ENCODE data around the gene PSD. TPM values are rescaled to one million over a fixed set of nuclear protein-coding genes. Genes with fewer than 3 reads are reported as not detected.

The PSD gene
- total RNA-seq, 1 donor, result 0.18 TPM

DNA sequence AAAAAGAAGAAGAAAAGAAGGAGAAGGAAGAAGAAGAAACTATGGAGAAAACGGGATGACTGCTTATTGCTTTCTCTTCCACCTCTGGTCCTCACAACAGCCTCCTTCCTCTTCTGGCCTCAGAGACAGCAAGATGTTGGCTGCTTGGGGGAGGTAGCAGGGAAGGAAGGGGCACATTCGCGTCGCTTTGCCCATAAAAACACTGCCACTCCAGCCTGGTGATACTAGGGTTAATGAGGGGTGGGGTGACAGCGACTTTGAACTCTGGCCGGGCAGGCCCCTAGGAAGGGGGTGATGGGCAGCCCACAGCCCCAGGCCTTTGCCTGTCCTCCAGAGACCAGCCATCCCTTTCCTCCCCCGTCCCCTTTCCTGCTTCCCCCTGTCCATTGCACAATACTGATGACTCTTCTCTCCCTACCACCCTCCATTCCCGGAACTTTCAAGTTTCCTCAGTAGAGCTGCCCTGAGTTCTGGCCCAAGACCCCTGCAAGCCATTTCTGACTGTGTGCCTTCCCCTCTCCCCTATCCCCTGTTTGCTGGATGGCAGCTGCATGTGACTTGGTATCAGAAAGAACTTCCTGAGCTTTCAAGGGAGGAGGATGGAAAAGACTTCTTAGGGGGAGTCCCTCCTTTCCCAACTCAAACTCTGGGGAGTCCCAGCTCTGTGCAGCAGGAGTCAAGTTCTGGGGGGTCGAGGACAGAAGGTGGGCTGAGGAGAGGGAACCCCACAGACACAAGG lies 16.0 kb upstream of the PSD start:
- H3K4me3 ChIP-seq (ENCODE audit: low read depth, low read length), result no peak overlapping the region
- peak; percentile 71 for DNase-seq (ENCODE audit: low read depth)

DNA sequence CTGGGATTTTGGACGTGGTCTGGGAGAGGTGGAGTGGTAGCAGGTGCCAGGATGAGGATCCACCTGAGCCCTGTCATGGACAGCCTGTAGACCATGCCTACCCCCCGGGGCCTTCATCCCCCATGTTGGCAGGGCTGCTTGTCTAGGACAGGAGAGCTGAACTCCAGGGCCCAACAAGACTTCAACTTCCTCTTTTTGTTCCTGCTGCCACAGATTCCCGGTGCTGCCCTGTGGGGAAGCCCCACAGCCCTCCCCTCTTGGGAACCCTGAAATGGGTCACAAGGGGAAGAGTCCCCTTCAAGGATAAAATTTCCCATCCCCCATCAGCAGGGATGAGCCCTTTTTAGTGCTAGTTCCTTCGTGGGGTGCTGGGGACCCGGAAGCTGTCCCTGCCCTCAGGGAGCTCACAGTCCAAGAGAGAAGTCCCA lies 15.0 kb upstream of the PSD start:
- no peak overlapping the region for H3K4me3 ChIP-seq (ENCODE audit: low read depth, low read length)
- TF ChIP-seq, protein P1, sequence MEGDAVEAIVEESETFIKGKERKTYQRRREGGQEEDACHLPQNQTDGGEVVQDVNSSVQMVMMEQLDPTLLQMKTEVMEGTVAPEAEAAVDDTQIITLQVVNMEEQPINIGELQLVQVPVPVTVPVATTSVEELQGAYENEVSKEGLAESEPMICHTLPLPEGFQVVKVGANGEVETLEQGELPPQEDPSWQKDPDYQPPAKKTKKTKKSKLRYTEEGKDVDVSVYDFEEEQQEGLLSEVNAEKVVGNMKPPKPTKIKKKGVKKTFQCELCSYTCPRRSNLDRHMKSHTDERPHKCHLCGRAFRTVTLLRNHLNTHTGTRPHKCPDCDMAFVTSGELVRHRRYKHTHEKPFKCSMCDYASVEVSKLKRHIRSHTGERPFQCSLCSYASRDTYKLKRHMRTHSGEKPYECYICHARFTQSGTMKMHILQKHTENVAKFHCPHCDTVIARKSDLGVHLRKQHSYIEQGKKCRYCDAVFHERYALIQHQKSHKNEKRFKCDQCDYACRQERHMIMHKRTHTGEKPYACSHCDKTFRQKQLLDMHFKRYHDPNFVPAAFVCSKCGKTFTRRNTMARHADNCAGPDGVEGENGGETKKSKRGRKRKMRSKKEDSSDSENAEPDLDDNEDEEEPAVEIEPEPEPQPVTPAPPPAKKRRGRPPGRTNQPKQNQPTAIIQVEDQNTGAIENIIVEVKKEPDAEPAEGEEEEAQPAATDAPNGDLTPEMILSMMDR (IDR thresholded peaks at IDR 0.05; ENCODE audit: insufficient read depth, low read length), result no peak
- no peak for DNase-seq (ENCODE audit: low read depth)

More for the DNA sequence above, 16.0 kb upstream of the PSD start:
- TF ChIP-seq, protein P1 (IDR thresholded peaks at IDR 0.05; ENCODE audit: insufficient read depth, low read length), result no peak

DNA sequence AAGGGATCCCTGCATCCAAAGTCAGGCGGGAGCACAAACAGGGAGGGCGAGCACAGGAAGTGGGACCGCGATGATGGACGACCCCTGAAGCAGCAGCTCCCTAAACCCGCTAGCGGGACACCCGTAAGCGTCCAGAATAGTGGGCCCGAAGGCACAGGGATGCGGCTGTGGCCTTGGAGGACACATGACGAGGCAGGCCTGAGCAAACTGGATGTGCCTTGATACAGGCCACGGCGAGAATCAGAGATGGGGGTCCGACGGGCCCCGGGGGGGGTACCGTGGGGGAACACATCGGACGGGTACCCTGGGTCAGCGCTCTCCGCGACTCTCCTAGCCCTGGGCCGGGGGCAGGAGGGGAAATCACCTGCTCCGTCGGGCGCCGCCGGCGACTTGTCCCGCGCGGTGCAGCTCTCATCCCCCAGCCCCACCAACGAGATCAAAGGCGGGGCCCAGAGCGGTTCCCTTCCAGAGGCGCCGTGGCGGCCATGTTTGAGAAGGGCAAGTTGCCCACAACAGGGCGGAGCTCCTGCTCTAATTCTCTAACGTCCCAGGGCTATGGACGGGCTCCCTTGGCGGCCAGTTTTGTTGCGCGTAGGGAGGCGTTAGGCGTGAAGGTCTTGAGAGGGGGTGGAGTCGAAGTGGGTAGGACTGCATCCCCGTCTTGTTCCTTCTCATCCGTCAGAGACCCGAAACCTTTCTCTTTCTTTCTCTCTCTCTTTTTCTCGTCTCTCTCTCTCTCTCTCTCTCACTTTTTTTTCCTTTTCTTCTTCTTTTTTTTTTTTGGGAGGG lies 13.8 kb upstream of the PSD start, which contains the start of gene CUEDC2:
Gene CUEDC2 (minus strand): TSS at position 413 of the 789 bp plus-strand sequence. CDS start 7,386 bp downstream, outside the sequence.
- H3K4me3 ChIP-seq (ENCODE audit: low read depth, low read length), result peak within 1 kb of the TSS; percentile 95
- TF ChIP-seq, protein P1 (IDR thresholded peaks at IDR 0.05; ENCODE audit: insufficient read depth, low read length), result no peak
- peak; percentile 97 for DNase-seq (ENCODE audit: low read depth)

DNA sequence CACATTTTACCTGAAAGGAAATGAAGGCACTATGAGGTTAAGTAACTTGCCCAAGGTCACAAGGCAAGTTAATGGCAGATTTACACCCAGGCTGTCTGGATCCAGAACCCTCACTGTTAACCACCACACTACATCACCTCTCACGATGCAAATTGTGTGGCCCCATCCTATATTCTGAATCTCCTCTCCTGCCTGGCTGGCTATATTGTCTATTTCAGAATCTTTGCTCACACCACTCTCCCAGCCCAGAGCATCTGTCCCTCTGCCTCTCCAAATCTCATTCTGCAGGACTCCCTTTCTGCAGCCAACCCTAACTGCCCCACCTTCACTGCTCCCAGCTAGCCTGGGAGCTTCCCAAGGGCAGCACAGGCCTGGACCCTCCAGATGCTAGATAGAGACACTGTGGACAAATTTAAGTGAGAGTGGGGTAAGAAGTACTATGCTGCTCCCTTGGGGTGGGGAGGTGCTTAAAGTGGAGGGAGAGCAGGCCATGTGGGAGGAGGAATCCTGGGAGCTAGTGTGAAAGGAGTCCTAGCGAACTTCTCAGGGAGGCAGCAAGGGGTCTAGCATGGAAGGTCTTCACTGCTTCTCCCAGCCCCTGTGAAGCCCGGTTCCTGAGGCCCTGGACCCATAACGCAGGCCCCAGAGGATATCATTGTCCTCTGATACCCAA lies 13.0 kb upstream of the PSD start:
- TF ChIP-seq, protein P1 (IDR thresholded peaks at IDR 0.05; ENCODE audit: insufficient read depth, low read length), result peak; percentile 3
- peak; percentile 54 for DNase-seq (ENCODE audit: low read depth)
- peak overlapping the region; percentile 95 for H3K4me3 ChIP-seq (ENCODE audit: low read depth, low read length)

DNA sequence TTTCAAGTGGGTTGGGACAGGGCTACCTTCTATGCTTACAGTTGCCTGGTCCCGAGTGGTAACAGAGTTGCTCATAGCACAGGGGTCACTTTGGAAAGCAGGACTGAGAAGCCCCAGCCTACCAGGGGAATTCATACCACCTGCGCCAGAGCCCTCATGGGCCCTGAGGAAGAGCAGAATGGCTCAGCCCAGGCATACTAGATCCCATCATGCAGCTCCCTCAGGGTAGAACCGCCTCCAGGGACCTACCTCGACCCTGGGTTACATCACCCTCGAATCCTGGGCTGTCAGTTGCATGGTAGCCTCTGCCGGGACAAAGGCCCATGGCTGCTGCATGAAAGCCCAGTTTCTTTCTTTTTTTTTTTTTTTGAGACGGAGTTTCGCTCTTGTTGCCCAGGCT lies 10.9 kb upstream of the PSD start:
- no peak for DNase-seq (ENCODE audit: low read depth)
- TF ChIP-seq, protein P1 (IDR thresholded peaks at IDR 0.05; ENCODE audit: insufficient read depth, low read length), result no peak
- H3K4me3 ChIP-seq (ENCODE audit: low read depth, low read length), result no peak overlapping the region

DNA sequence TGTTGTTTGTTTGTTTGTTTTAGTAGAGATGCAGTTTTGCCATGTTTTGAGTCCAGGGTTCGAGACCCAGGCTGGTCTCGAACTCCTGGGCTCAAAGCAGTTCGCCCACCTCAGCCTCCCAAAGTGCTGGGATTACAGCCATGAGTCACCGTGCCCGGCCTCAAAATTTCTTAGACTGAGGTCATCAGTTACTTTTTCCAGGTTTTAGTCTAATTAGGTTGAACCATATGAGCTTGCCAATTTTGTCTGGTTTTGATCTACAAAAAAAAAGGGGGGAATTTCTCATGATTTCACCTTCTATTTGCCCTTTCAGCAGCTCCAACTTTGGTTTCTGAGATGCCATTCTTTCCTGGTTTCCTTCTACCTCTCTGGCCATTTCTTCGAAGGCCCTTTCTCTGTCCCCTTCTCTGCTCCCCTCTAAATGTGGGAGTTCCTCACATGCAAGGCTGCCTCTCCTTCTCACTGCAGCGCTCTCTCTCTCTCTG lies 8.3 kb upstream of the PSD start:
- H3K4me3 ChIP-seq (ENCODE audit: low read depth, low read length), result no peak overlapping the region
- DNase-seq (ENCODE audit: low read depth), result no peak
- TF ChIP-seq, protein P1 (IDR thresholded peaks at IDR 0.05; ENCODE audit: insufficient read depth, low read length), result no peak
